H4 (cell line): ENCODE results near the gene OR4D2. TPM values are rescaled to one million over a fixed set of nuclear protein-coding genes. Genes with fewer than 3 reads are reported as not detected.
A peak's percentile ranks its signal among the peaks of the same experiment; 100 is the strongest.
"Not testable (repeated sequence)": the region's sequence is repeated elsewhere in the genome, so short reads cannot be mapped to it uniquely, and the experiment has no call there.

Experiments used
- DNase-seq: peaks from one replicate; pipeline ENCODE4 v3.0.0-alpha.2; 2015; ENCODE audit warnings: low spot score
- total RNA-seq: library from RNA; depleted of rRNA; stranded (reverse); fragments of >200 nt; shearing (Covaris generic); gene quantifications from 2 replicates; pipeline ENCODE4 v1.2.3, GENCODE V29; 2014; rRNA removed

The OR4D2 gene
- total RNA-seq, result not detected in 2 replicates

DNA sequence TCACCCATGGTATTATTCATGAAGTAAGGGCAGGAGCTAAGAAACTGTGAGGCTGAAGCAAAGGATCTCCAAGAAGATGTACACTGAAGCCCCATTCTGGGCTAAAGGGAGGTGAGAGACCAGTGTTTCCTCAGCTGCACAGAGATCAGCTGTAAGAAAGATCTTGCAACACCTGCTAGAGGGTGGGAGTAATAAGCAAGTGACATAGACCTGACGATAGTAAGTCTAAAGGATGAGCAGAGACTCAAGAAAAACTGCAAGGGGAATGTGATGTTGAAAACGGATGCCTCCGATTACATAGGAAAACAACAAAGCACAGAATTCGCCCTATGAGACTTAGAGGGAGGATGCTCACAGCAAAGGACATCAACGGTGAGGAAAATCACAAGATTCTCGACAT is at the start of gene OR4D2:
TSS of gene OR4D2 (plus strand) at position 301 of the 400 bp plus-strand sequence. CDS start 2,674 bp downstream, outside the sequence.
- DNase-seq, result no peak

DNA sequence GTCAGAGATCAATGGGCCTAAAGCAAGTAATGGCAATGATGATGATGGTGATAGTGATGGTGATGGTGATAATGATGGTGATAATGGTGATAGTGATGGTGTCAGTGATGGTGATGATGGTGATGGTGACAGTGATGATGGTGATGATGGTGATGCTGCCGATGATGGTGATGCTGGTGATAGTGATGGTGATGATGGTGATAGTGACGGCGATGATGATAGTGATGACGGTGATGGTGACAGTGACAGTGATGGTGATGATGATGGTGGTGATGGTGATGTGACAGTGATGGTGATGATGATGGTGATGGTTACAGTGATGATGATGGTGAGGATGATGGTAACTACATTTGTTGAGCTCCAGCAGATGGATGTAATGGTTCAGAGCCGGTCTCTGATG is 49.4 kb upstream of the OR4D2 start:
- no peak for DNase-seq

DNA sequence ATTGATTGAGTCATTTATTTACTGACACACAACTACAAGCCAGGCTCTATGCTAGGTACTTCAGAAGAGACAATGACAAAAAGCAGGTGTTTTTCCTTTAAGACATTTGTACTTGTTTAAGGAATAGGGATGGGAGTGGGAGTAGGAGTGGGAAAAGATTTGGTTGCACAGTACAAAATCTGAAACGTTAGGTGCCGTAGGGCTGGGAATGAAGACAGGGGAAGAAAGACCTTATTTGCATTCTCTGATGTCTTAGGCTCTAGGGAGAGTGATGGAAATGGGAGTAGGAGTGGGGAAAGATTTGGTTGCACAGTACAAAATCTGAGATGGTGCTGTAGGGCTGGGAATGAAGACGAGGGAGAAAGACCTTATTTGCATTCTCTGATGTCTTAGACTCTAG is 47.3 kb upstream of the OR4D2 start:
- no peak for DNase-seq

DNA sequence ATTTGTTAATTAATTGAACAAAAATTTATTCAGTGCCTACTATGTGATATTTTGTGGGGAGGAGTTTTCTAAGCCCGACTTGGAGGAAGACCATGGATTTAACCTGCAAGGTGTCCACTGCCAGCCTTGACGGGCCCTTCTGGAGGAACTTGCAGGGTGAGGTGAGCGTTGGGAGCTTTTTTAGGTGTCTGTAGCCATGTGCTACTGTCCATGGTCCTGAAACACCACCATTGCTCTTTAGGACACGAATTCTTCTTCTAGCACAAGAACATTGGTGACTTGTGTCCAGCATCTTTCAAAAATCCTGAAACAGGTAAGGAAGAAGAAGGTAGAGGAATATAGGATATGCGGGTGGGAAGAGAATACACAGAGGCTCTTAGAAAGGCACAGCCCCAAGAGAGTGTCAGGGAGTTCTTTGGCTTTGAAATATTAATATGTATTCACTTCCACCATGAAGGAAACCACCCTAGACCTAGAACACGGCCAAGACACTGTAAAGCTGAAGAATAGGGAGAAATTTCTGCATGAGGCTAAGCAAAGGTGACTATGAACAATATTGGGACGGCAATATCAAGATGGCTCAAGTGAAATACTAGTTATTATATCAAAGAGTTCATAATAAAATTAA is 46.5 kb upstream of the OR4D2 start:
- DNase-seq, result peak; percentile 62

DNA sequence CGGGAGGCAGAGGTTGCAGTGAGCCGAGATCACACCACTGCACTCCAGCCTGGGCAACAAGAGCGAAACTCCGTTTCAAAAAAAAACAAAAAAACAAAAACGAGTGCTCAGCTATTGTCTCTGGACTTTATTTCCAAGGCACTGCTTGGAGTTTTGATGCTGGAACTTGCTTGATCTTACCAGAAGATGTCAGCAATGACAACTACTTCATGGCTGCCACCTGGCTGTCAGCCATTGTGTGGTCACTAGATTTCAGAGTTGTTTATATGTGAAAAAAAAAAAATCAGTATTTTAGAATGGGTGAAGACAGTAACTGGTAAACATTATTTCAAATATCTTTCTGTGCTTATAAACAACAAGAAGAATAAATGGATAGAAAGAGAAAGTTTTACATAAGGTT is 44.9 kb upstream of the OR4D2 start:
- DNase-seq, result peak; percentile 86

DNA sequence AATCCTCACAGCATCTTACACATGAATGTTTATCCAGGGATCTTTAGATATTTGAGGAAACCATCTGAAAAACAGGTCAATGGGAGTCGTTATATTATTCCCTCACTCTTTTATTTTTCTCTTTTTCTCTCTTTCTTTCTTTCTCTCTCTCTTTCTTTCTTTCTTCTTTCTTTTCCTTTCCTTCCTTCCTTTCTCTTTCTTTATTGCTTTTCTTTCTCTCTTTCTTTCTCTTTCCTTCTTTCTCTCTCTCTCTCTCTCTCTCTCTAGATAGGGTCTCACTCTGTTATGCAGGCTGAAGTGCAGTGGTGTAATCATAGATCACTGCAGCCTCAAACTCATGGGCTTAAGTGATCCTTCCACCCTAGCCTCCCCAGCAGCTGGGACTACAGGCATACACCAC is 38.9 kb upstream of the OR4D2 start:
- no peak for DNase-seq

DNA sequence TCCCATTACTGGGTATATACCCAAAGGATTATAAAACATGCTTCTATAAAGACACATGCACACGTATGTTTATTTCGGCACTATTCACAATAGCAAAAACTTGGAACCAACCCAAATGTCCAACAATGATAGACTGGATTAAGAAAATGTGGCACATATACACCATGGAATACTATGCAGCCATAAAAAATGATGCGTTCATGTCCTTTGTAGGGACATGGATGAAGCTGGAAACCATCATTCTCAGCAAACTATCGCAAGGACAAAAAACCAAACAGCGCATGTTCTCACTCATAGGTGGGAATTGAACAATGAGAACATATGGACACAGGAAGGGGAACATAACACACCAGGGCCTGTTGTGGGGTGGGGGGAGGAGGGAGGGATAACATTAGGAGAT is 34.1 kb upstream of the OR4D2 start:
- DNase-seq, result not testable (repeated sequence)

DNA sequence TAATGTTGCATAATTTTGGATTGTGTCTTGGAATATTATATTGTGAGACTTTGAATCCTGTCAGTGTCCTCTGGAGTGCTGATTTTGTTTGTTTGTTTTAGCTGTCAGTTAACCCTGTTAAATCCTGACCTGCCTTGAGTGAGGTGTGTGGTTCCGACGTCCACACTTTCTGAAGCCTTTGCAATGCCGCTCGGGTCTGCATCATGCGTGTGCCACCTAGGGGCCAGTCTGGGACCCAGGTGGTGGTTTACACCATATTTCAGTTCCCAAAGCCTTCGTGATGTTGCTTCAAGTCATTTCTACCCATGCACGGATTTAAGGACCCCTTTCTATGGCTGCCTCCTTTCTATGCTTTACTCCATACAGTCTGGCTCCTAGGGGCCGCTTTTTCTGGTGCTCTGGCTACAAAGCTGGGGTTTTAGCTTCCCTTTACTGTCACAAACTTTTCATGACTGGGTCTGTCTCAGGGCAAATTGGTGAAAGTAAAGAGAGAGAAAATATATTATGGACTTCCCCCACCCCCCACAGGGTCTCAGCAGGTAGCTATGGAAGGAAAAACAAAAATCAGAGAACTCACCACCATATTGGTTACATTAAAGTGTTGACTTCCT is 30.0 kb upstream of the OR4D2 start:
- DNase-seq, result no peak

DNA sequence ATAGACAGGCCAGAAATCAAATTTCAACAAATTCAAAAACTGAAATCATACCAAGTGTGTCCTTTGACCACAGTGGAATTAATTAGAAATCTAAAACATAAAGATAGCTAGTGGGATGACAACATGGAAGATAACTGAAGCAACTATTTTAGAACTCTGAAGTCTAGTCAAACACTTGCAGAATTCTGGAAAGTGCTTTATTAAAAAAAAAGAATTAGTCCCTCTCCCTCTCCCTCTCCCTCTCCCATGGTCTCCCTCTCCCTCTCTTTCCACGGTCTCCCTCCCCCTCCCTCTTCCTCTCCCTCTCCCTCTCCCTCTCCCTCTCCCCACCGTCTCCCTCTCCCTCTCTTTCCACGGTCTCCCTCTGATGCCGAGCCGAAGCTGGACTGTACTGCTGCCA is 25.3 kb upstream of the OR4D2 start:
- DNase-seq, result no peak

DNA sequence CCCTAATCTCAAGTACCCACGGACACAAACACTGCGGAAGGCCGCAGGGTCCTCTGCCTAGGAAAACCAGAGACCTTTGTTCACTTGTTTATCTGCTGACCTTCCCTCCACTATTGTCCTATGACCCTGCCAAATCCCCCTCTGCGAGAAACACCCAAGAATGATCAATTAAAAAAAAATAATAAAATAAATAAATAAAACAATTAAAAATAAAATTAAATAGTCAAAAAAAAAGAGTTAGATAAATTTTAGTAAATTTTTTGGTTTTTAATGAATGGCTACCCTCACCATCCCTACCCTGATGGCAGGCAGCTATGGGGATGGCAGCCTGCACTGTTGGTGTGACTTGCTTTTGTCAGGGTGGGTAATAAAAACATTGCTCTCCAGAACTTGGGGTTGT is 23.4 kb upstream of the OR4D2 start:
- not testable (repeated sequence) for DNase-seq

DNA sequence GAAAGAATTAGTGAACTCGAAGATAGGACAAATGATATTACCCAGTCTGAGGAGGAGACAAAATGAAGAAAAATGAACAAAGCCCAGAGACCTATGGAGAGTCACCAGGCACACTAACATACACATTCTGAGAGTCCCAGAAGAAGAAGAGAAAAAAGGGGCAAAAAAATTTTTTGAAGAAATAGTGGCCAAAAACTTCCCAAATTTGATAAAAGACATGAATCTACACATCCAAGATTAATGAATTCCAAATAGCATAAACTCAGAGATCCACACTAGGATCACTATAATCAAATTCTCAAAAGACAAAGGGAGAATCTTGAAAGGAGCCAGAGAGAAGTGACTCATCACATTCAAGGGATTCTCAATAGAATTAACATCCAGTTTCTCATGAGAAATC is 22.0 kb upstream of the OR4D2 start:
- no peak for DNase-seq

DNA sequence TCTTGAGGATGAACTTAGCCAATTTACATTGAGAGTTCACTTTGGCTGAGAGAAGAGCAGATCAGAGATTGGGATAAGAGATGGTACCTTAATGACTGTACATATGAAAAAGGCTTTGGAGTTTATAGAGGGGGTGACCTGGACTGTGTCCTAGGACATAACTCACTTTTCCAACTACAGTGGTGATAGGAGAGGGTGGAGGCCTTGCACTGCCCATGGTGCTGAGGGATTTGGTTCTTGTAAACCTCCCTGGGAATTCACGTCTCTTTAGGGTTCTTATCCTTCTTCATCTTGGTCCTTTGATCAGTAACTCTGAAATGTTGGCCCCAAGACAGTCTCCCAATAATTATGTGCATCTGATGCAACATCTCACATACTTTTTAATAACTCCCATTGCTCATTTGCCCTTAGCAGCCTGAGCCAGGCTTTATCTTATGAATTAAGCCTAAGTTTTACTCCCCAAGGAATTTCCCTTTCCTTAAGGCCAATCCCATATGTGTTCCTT is 18.8 kb upstream of the OR4D2 start, which contains the start of gene OR4D1:
TSS of gene OR4D1 (plus strand) at position 455 of the 505 bp plus-strand sequence. CDS start 6,770 bp downstream, outside the sequence.
- no peak for DNase-seq

DNA sequence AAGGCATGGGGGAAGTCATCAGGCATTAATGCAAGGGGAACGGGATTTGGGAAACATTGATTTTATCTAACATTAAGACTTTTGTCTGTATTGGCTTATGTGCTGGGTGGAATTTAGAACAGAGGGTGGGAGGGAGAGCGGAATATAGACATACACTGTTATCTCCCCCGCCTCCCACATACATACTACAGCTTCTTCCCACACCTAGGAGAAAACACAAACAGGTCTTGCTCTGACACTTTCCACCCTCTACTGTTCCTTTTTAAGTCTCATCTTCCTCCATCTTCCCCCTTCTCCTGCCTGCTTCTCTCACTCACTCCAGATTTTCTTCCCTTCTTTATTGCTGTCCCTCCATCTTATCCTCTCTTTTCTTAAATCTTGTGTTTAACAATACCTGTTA is 18.2 kb upstream of the OR4D2 start:
- no peak for DNase-seq

DNA sequence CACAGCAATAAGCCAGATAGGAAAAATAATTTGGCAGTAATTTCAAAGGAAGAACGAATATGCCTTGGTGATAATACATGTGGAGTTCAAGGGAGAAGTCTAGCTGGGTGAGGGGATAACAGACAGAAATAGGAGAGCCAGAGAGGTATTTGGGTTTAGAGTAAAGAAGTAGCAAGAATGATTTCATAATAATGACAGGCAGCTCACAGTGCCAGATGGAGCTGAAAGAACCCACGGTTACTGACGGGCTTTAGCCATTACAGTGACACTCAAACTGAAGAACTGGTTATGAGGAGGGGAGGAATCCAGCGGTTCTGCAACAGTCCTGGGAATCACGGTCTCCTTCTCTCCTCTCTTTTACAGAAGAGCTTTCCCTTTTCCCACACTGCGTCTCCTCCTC is 16.4 kb upstream of the OR4D2 start:
- no peak for DNase-seq

DNA sequence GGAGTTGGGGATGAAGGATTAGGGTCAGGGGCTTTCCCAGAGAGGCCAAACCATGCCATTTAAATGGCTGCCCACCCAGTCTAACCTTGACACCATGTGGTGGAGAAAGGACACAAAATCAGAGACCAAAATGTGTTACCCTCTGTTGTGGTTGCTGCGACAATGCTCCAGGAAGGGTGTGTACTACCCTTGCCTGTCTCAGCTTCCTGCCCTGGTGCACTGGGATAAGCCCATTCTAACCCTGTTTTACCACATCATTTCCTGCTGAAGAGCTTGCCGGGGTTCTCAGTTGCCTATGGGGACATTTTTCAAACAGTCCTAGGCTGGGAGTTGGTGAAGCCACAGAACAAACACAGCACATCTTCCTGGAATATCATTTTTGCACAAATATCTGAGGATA is 13.7 kb upstream of the OR4D2 start:
- no peak for DNase-seq

DNA sequence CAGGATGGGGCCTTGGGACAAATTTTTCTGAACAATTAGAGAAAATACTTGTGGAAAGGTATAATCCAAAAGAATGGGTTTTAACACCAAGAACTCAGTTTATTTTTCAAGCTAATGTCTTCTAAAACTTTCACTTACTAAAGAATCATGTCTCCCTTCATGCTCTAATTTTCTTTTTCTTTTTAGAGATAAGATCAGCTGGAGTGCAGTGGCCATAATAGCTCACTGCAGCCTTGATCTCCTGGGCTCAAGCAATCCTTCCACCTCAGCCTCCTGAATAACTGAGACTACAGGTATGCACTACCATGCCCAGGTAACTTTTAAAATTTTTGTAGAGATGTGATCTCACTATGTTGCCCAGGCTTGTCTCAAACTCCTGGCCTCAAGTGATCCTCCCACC is 13.1 kb upstream of the OR4D2 start:
- no peak for DNase-seq

DNA sequence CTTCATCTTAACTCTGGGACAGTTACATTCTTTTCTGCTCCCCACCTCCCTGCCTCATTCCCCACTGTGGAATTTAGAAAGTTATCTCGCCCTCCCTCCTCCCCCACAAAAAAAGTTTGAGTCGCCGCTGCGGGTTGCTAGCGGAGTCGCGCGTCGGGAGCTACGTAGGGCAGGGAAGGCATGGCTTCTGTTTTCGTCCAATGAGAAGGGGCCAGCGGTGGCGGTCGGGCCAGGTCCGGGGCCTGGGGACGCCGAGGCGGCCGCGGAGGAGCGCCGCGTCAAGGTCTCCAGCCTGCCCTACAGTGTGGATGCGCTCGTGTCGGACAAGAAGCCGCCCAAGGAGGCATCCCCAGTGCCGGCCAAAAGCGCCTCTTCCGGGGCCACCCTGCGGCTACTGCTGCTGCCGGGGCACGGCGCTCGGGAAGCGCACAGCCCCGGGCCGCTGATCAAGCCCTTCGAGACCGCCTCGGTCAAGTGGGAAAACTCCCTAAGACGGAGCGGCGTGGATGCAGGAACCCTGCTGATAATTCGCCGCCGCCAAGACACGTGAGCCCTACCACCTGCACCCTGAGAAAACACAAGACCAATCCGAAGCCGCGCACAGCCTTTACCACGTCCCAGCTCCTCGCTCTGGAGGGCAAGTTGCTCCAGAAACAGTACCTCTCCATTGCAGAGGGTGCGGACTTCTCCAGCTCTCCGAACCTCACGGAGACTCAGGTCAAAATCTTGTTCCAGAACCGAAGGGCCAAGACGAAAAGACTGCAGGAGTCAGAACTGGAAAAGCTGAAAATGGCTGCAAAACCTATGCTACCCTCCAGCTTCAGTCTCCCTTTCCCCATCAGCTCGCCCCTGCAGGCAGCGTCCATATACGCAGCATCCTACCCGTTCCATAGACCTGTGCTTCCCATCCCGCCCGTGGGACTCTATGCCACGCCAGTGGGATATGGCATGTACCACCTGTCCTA is 9.7 kb upstream of the OR4D2 start:
- no peak for DNase-seq

DNA sequence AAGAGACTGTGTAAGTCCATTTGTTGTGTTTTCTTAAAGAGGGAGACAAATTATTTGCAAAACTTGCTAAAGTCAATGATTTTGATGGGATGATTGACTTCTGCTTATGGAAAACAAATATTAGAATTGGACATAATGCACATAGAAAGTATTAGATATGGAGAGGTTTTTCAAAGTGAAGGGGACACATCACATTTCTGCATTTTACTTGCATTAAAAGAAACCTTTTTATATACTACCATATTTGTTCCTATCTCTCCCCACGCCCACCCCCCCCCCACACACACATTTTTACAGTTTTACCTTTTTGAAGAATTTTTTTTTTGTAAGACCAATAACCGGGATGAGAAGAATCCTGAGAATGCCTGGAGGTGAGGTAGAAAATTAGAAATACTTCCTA is 8.6 kb upstream of the OR4D2 start:
- no peak for DNase-seq

DNA sequence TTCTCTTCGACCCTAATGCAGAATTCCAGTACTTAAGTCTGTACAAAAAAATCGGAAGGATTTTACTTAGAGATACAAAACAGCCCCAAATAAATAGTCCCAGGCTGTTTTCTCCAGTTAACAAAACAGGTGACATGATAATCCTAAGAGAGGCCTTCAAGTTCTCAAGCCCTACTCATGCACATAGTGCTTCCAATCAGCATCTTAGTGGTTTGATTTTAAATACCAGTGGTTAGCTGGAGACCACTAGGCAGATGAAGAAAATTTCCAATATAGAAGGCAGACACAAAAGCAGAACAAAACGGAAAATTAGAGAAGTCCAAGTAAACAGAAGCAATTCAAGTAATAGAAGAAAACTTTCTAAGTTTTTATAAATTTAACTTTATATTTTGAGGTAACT is 5.2 kb upstream of the OR4D2 start:
- DNase-seq, result no peak

DNA sequence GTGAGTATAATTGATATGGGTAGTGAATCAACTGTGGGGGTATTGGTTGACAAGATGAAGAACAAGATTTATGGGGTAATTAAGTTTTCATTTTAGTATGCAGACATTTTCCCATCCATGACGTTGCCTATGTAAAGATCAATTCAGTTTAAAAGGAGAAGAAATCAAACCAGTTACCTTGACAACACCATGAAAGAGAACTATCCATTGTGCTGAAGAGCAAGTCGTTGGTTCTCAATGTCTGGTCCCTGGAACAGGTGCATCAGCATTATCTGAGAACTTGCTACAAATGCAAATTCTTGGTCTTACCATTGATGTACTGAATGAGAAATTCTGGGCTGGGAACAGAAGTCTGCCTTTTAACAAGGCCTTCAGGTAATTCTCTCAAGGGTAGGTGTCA is 801 bp upstream of the OR4D2 start:
- DNase-seq, result no peak

DNA sequence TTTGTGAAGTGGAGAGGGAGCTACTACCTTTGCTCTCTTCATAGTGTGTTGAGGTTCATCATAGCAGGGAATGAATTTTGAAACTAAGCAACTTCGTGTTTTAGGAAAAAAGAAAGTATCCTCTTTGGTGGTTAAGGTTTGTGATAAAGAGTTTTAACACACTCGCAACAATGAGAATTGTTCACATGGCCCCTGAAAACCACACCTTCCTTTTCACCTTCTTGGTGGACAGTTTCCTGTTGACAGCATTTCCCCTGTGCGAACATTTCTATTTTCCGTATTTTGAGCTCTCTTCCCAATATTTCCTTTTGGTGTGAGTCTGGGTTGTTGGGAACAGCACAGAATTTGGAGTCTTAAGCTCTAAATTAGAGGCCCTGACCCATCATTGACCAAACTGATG is 3.8 kb downstream of the OR4D2 start:
- DNase-seq, result no peak

DNA sequence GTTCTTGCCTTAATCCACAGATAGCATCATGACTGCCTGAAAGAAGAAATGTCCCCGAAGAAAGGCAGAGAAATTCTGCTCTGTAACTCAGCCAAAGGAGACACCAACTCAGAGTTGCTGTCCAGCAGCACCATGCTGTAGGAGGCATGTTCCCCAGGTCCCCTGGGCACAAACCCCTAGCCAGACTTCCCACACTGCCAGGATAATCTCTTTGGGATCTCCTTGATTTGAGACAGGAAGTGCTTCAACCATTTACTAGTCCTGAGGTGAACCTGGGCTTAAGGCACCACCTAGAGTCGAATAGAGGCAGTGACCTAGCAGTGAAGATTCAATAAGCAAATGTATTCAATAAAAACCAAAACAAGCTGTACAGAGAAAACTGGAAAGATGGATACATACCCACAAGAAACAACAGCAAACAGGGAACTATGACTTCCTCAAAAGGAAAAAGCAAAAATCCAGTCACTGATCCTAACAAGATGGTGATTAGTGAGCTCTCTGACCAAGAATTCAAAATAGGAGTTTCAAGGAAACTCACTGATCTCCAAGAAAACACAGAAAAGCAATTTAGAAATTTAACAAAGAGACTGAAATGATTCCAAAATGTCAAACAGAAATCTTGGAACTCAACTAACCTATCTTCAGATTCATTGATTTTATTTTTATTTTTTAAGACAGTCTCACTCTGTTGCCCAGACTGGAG is 5.7 kb downstream of the OR4D2 start:
- DNase-seq, result peak; percentile 65
